ENCODE data around the gene ABHD13.
"Not testable (repeated sequence)": the region's sequence is repeated elsewhere in the genome, so short reads cannot be mapped to it uniquely, and the experiment has no call there.

ABHD13 gene

DNA sequence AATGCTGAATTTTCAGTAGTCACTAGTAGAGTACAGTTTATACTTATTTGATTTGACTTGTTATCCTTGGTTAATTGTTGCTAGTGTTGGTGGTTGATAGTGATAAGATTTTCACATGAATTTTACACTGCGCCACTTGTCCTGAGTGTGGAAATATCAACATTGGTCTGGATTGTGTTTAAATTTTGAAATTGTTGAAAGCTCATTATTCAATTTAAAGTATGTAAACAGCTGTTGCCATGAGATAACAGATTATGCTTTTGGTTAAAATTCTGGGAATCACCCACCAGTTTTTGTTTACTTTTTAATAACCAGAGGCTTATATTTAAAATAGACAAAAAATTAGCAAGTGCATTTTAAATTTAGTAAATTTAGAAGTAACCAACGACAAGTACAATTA, 39.1 kb downstream of the ABHD13 start:
- no peak for DNase-seq (ENCODE audit: extremely low read depth, low read depth)
- TF ChIP-seq, protein P1, sequence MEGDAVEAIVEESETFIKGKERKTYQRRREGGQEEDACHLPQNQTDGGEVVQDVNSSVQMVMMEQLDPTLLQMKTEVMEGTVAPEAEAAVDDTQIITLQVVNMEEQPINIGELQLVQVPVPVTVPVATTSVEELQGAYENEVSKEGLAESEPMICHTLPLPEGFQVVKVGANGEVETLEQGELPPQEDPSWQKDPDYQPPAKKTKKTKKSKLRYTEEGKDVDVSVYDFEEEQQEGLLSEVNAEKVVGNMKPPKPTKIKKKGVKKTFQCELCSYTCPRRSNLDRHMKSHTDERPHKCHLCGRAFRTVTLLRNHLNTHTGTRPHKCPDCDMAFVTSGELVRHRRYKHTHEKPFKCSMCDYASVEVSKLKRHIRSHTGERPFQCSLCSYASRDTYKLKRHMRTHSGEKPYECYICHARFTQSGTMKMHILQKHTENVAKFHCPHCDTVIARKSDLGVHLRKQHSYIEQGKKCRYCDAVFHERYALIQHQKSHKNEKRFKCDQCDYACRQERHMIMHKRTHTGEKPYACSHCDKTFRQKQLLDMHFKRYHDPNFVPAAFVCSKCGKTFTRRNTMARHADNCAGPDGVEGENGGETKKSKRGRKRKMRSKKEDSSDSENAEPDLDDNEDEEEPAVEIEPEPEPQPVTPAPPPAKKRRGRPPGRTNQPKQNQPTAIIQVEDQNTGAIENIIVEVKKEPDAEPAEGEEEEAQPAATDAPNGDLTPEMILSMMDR (IDR thresholded peaks at IDR 0.05; ENCODE audit: low read depth, low read length, missing control alignments) = no peak
- no peak overlapping the region for H3K4me3 ChIP-seq (replicated peaks; ENCODE audit: low read depth, low read length)

DNA sequence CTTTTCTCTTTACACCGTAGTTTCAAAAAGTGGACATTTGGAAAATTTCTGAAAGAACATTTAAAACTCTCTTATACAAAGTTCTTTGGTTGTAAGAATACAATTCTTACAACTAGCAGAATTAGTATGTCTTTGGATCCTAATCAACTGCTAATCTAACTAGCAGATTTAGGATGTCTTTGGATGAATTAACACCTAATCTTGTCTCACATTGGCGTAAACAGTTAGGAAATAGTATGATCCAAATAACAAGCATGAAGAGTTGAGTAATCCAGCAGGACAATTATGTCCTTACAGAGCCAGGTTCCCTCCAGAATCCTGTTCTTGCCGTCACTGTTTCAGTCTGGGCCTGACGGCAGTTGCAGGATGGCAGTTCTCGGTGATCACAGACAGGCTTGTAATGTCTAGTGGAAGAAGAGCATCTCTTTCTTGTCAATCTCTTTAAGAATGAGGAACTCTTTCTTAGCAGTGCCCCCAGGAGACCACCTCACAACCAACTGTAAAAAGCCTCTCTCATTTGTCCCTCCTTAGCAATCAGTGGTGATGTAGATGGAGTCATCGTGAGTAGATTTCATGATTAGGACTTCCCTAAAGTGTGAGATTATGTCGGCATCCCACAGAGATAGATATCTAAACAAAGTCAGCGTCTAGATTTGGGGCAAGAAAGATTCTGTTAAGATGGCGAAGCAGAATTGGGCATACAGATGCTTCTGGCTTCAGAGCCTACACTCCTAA, 45.6 kb downstream of the ABHD13 start:
- no peak for DNase-seq (ENCODE audit: extremely low read depth, low read depth)
- H3K4me3 ChIP-seq (replicated peaks; ENCODE audit: low read depth, low read length) = no peak overlapping the region
- TF ChIP-seq, protein P1 (IDR thresholded peaks at IDR 0.05; ENCODE audit: low read depth, low read length, missing control alignments) = no peak

DNA sequence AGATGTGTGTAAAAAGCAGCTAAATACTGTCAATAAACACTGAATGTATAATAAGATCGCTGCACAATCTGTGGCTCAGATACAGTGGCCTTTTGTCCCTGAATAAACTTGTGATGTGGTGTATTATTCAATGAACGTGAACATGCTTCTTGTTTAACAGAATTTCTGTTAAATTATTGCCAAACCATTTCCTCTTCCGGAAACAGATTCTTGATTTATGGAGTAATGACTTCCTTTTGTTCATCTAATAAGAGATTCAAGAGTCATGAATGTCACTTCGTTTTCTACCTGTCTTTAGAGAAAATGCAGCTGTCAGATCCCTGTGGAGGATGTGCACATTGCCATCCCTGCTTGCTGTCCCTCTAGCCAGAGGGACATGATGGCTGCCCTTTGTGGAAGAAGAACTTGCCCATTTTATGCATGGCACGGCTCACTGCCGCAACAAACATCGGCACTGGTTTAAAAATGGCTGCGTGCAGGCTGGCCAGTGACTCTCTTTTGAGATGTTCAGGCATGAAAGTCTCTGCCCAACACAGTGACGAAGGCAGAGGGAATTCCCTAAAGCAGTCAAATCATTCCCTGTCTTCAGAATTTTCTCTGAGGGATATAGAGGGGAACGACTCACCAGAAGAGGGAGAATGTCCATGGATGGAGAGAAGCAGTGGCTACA, 48.3 kb downstream of the ABHD13 start:
- no peak overlapping the region for H3K4me3 ChIP-seq (replicated peaks; ENCODE audit: low read depth, low read length)
- DNase-seq (ENCODE audit: extremely low read depth, low read depth) = no peak
- TF ChIP-seq, protein P1 (IDR thresholded peaks at IDR 0.05; ENCODE audit: low read depth, low read length, missing control alignments) = no peak

DNA sequence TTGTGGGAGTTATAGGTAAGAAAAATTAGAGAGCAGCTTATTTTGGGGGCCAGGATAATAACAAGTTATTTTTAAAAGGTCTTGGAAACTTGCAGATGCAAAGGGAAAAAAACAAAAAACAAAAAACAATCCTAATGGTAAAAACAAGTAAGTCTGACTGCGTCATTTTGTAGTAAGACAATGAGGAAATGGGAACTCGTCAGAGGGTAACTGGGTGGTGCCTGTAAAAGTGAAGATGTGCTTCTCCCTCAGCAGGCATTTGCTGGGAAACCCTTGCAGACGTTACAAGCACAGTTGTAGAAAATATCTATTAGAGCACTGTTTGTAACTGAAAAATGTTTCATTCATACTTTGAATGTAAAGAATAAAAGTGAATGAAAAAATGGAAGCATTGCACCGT, 49.2 kb downstream of the ABHD13 start:
- TF ChIP-seq, protein P1 (IDR thresholded peaks at IDR 0.05; ENCODE audit: low read depth, low read length, missing control alignments) = no peak
- DNase-seq (ENCODE audit: extremely low read depth, low read depth) = no peak
- H3K4me3 ChIP-seq (replicated peaks; ENCODE audit: low read depth, low read length) = no peak overlapping the region

DNA sequence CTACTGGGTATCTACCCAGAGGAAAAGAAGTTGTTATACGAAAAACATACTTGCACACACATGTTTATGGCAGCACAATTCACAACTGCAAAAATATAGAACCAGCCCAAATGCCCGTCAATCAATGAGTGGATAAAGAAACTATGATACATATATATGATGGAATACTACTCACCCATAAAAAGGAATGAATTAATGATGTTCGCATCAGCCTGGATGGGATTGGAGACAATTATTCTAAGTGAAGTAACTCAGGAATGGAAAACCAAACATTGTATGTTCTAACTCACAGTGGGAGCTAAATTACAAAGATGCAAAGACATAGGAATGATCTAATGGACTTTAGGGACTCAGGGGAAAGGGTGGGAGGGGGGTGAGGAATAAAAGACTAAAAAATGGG, 49.7 kb downstream of the ABHD13 start:
- H3K4me3 ChIP-seq (replicated peaks; ENCODE audit: low read depth, low read length); DNase-seq (ENCODE audit: extremely low read depth, low read depth): not testable (repeated sequence)

DNA sequence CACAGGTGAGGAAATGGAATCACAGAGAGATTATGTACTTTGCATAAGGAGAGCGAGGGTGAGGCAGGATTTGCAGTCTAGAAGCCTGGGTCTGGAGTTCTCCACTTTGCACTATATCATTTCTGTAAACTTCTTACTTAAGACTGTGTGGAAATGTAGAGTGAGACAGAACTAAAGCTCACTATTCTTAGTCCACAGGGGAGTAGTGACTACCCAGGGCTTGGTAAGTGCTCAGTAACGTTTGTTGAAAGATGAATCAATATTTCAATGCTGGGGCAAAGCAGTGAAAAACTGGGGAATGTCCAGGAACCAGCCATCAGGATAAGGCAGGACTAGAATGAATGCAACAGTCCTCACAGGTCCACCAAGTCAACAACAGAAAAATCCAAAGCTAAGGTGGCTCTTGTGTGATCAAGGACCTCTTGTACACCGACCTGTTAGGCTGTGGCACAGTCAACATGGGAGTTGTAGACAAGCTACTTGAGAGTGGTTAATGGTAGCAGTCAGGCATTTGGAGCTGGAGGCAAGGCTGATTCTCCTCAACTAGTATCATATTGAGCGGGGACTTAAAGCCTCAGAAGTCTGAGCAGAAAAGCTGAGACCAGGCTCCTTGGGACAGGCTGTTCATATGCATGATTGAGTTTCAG, 50.4 kb downstream of the ABHD13 start:
- no peak overlapping the region for H3K4me3 ChIP-seq (replicated peaks; ENCODE audit: low read depth, low read length)
- TF ChIP-seq, protein P1 (IDR thresholded peaks at IDR 0.05; ENCODE audit: low read depth, low read length, missing control alignments) = no peak
- no peak for DNase-seq (ENCODE audit: extremely low read depth, low read depth)
